ENCODE results near the gene TCF23. TPM values are rescaled to one million over a fixed set of nuclear protein-coding genes. Genes with fewer than 3 reads are reported as not detected.
A peak's percentile ranks its signal among the peaks of the same experiment; 100 is the strongest.

TCF23 gene
- total and polyA plus RNA-seq, 4 donors, result under 0.01 to 0.05 (median 0.02) TPM; not detected in 1

- peaks cover 16 to 45% (median 26%) of the 10 kb centered on the region in 4 donors for H3K4me1 ChIP-seq (ENCODE audit: control insufficient read depth in 4 of 4, insufficient read depth in 4 of 4, low read length in 3 of 4)
- no peaks in the 10 kb centered on the region for H3K36me3 ChIP-seq (ENCODE audit: control insufficient read depth in 4 of 4, insufficient read depth in 3 of 4, low read depth in 1 of 4, low read length in 3 of 4)
- no peaks in the 10 kb centered on the region for H3K9me3 ChIP-seq (ENCODE audit: control insufficient read depth in 4 of 4, low read length in 3 of 4)
- TF ChIP-seq SP1 (IDR thresholded peaks at IDR 0.05) (no peak), MAX (IDR thresholded peaks at IDR 0.05) (no peak), NR2F2 (IDR thresholded peaks at IDR 0.05) (no peak), RXRA (IDR thresholded peaks at IDR 0.05) (no peak), CTCF (IDR thresholded peaks at IDR 0.05; ENCODE audit: low read depth, low read length, missing input control) (no peak)
- H3K9ac ChIP-seq (ENCODE audit: low read depth in 1 of 2, low read length in 2 of 2), result no peak overlapping the region
- DNase-seq (ENCODE audit: low spot score), result no peak
- H3K4me3 ChIP-seq (ENCODE audit: low read depth in 1 of 3, low read length in 3 of 3), result no peak overlapping the region
- no peaks in the 10 kb centered on the region for H3K27me3 ChIP-seq (ENCODE audit: control insufficient read depth in 4 of 4, insufficient read depth in 4 of 4, low read length in 3 of 4)
- WGBS, result 89% methylated on average over 4 of the region's 4 CpGs
- peak overlapping the region in 1 of 2 donors; percentile 28 for H3K27ac ChIP-seq (ENCODE audit: low read depth in 1 of 2, low read length in 2 of 2)
These were observed 33.5 kb downstream of the TCF23 start for GRCh38 chr2:27182346-27182745.

GRCh38 chr2:27184115-27184514 lies 35.3 kb downstream of the TCF23 start:
- Histone ChIP-seq H3K36me3 (ENCODE audit: control insufficient read depth in 4 of 4, insufficient read depth in 3 of 4, low read depth in 1 of 4, low read length in 3 of 4) (no peaks in the 10 kb centered on the region), H3K4me3 (ENCODE audit: low read depth in 1 of 3, low read length in 3 of 3) (no peak overlapping the region), H3K4me1 (ENCODE audit: control insufficient read depth in 4 of 4, insufficient read depth in 4 of 4, low read length in 3 of 4) (peaks cover 10 to 42% (median 23%) of the 10 kb centered on the region in 4 donors), H3K9ac (ENCODE audit: low read depth in 1 of 2, low read length in 2 of 2) (no peak overlapping the region), H3K27ac (ENCODE audit: low read depth in 1 of 2, low read length in 2 of 2) (peak overlapping the region; percentile 81 to 96), H3K9me3 (ENCODE audit: control insufficient read depth in 4 of 4, low read length in 3 of 4) (no peaks in the 10 kb centered on the region), H3K27me3 (ENCODE audit: control insufficient read depth in 4 of 4, insufficient read depth in 4 of 4, low read length in 3 of 4) (no peaks in the 10 kb centered on the region)
- TF ChIP-seq ATF3 (IDR thresholded peaks at IDR 0.05) (peak; percentile 66), FOXA2 (IDR thresholded peaks at IDR 0.05) (no peak), SP1 (IDR thresholded peaks at IDR 0.05) (peak; percentile 51), RAD21 (IDR thresholded peaks at IDR 0.05) (no peak), HNF4A (conservative IDR thresholded peaks at IDR 0.05) (peak; percentile 59 to 72), REST (IDR thresholded peaks at IDR 0.05) (no peak), YY1 (IDR thresholded peaks at IDR 0.05) (peak; percentile 66), HNF4G (IDR thresholded peaks at IDR 0.05) (peak; percentile 18), GABPA (IDR thresholded peaks at IDR 0.05 in 1 of 2, conservative IDR thresholded peaks at IDR 0.05 in 1 of 2) (no peak), CTCF (IDR thresholded peaks at IDR 0.05; ENCODE audit: low read depth, low read length, missing input control) (no peak), NR2F2 (IDR thresholded peaks at IDR 0.05) (no peak), RXRA (IDR thresholded peaks at IDR 0.05) (peak; percentile 72 to 84), ZBTB33 (IDR thresholded peaks at IDR 0.05) (no peak), FOXA1 (IDR thresholded peaks at IDR 0.05) (no peak), EGR1 (IDR thresholded peaks at IDR 0.05; ENCODE audit: low read depth in 2 of 2) (peak in 1 of 2 donors; percentile 33), TAF1 (conservative IDR thresholded peaks at IDR 0.05) (no peak), JUND (IDR thresholded peaks at IDR 0.05) (peak in 1 of 2 donors; percentile 56), MAX (IDR thresholded peaks at IDR 0.05) (peak; percentile 59)
- WGBS, result 53% methylated on average over 4 of the region's 4 CpGs
- no peak for DNase-seq (ENCODE audit: low spot score)

All from liver (tissue), 9 donors.